Psoas muscle (tissue), 8 donors: Measurements from ENCODE around the gene CCNF. TPM values are rescaled to one million over a fixed set of nuclear protein-coding genes. Genes with fewer than 3 reads are reported as not detected.
"Not testable (repeated sequence)": the region's sequence is repeated elsewhere in the genome, so short reads cannot be mapped to it uniquely, and the experiment has no call there.

ENCODE experiments used
- ATAC-seq, 4 donors: fragments of 200-7000 bp; cut with Tn5 transposase; one replicate each; pipeline ENCODE4 v1.9.1; 2020; ENCODE audit warnings: moderate library complexity in 3 of 4, mild to moderate bottlenecking in 2 of 4
- DNase-seq, 2 donors: peaks; one replicate each; pipeline ENCODE4 v3.0.0-alpha.2; 2020
- H3K27ac ChIP-seq: fragments of 200-600 bp; one replicate; pipeline ENCODE4 v1.8.0; 2022
- H3K27me3 ChIP-seq, 3 donors: fragments of 200-600 bp in 1 of 3; one replicate each; pipeline versions ENCODE4 v1.6.1 to v1.8.0; 2013 to 2022; ENCODE audit warnings: low read length in 2 of 3, mild to moderate bottlenecking in 2 of 3, moderate library complexity in 1 of 3; ENCODE audit not compliant: insufficient read depth in 3 of 3
- H3K36me3 ChIP-seq, 2 donors: fragments of 200-600 bp in 1 of 2; one replicate each; pipeline versions ENCODE4 v1.6.1 to v1.8.0; 2013 to 2022; ENCODE audit warnings: low read depth in 1 of 2, mild to moderate bottlenecking in 1 of 2, moderate library complexity in 1 of 2; ENCODE audit not compliant: insufficient read depth in 1 of 2
- H3K4me1 ChIP-seq: fragments of 200-600 bp; one replicate; pipeline ENCODE4 v1.8.0; 2022
- H3K4me3 ChIP-seq: fragments of 200-600 bp; one replicate; pipeline ENCODE4 v1.8.0; 2022; ENCODE audit warnings: mild to moderate bottlenecking
- H3K9me3 ChIP-seq: fragments of 200-600 bp; one replicate; pipeline ENCODE4 v1.8.0; 2022
- CTCF ChIP-seq: fragments of 200-600 bp; IDR thresholded peaks from one replicate; pipeline ENCODE4 v1.8.0; 2022; ENCODE audit warnings: antibody characterized with exemption
- WGBS, 3 donors: extraction: QIAGEN DNeasy Blood & Tissue Kit; methylation state at CpG; one replicate each; pipeline versions ENCODE4 v1.1.6 to v1.1.7; 2013; 5-methylcytosine and 5-hydroxymethylcytosine counted together
- intact Hi-C, 2 donors: fragments of 100-400 bp; cut with DNase I; formaldehyde crosslinking; loops; one replicate each; pipeline versions ENCODE4 v1.11.0 to v1.14.2; 2022
- polyA plus RNA-seq, 3 donors: library from polyadenylated mRNA; stranded (reverse); fragments of 200-250 nt; gene quantifications; one replicate each; pipeline ENCODE4 v1.2.3, GENCODE V29; 2013
- total RNA-seq, 4 donors: library from RNA; stranded (reverse); fragmentation: NEBNext Ultra II Directional in 2 of 4; extraction: Animal tissue kit (Norgen Biotek cat#: 25700) in 2 of 4; gene quantifications; one replicate each; pipeline versions ENCODE4 v1.2.1 to v1.2.4, GENCODE V29; 2021 to 2023
- donor health status: healthy with polysubstance abuse.
- donor health status: DM: no; HTN: no; CAD: no; lungs with moderate emphysema.
- donor health status: Bipolar disorder and iron deficiency.
- donor health status: healthy.
- donor health status: DM: yes; HTN: yes; CAD: no.
- donor health status: DM: no; HTN: no; CAD: no.
- donor health status: DM: no; HTN: no; CAD: no.
- donor health status: DM: yes; HTN: yes; CAD: no.

CCNF gene
- total and polyA plus RNA-seq, 7 donors: 1.1 to 2.3 (median 1.7) TPM

DNA sequence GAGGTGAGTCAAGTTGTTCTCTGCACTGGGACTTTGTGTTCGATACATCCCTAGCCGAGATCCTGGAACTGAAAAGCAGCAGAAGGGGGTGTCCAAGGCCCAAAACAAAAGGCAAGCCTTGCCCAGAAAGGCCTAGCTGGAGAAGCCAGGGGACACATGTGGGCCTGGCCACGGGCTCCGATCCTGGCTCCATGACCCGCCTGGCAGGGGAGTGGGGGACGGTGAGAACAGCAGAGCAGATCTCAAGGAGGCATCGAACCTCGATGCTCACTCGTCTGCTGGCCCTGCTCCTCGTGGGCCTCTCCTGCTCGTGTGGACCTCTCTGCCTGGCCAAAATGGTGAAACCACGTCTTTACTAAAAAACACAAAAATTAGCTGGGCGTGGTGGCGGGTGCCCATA, 8.9 kb downstream of the CCNF start:
- Histone ChIP-seq H3K36me3 (peaks cover 0 to 28% of the 10 kb centered on the region in 2 donors), H3K27me3 (no peaks in the 10 kb centered on the region), H3K4me3 (no peak overlapping the region), H3K4me1 (no peaks in the 10 kb centered on the region), H3K9me3 (no peaks in the 10 kb centered on the region), H3K27ac (no peak overlapping the region)
- ATAC-seq (no peak), DNase-seq (peak in 1 of 2 donors; percentile 24)
- intact Hi-C loops: no loop called here
- 93 to 97% (median 93%) methylated on average over 14 of the region's 14 CpGs for WGBS, 3 donors
- TF ChIP-seq CTCF: no peak

- intact Hi-C loops: no loop called here
- no peaks in the 10 kb centered on the region for H3K27me3 ChIP-seq
- no peak for TF ChIP-seq CTCF
- ATAC-seq (no peak), DNase-seq (peak in 1 of 2 donors; percentile 35)
- WGBS, 3 donors: 95 to 98% (median 97%) methylated on average over 11 of the region's 11 CpGs
- no peaks in the 10 kb centered on the region for H3K9me3 ChIP-seq
- peaks cover 0 to 27% of the 10 kb centered on the region in 2 donors for H3K36me3 ChIP-seq
- no peak overlapping the region for H3K4me3 ChIP-seq
- no peaks in the 10 kb centered on the region for H3K4me1 ChIP-seq
- H3K27ac ChIP-seq: no peak overlapping the region
Observed at GRCh38 chr16:2439598-2439997, 10.4 kb downstream of the CCNF start.

GRCh38 chr16:2441143-2441804, 12.0 kb downstream of the CCNF start:
- H3K9me3 ChIP-seq, ATAC-seq, intact Hi-C loops, H3K27me3 ChIP-seq, H3K4me1 ChIP-seq, H3K4me3 ChIP-seq, H3K27ac ChIP-seq: not testable (repeated sequence)
- whole genome bisulfite sequencing, 3 donors: 83 to 95% (median 91%) methylated on average over 14 to 15 of the region's 15 CpGs
- peaks cover 0 to 33% of the 10 kb centered on the region in 2 donors for H3K36me3 ChIP-seq
- DNase-seq: peak in 1 of 2 donors; percentile 5

DNA sequence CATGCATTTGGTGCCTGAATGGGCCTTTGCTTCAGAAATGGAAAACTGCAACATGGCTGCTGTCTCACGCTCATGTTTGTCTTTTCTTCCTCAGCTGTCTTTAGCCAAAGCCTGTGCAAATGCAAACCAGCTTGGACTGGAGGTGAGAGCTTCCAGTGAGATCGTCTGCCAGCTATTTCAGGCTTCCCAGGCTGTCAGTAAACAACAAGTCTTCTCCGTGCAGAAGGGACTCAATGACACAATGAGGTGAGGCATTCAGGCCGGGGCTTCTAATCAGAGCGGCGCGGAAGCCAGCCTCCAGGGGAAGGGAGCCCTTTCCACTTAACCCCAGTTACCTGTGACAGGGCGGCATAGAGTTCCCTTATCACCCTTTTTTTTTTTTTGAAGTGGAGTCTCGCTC, 14.3 kb downstream of the CCNF start:
- H3K4me1 ChIP-seq: no peaks in the 10 kb centered on the region
- no peaks in the 10 kb centered on the region for H3K9me3 ChIP-seq
- 71 to 80% (median 73%) methylated on average over 8 to 9 of the region's 9 CpGs for WGBS, 3 donors
- H3K27me3 ChIP-seq: no peaks in the 10 kb centered on the region
- no peak overlapping the region for H3K4me3 ChIP-seq
- H3K27ac ChIP-seq: peak overlapping the region; percentile 36
- no peak for TF ChIP-seq CTCF
- DNase-seq: no peak
- ATAC-seq: peak in 2 of 4 donors; percentile 19 to 21
- intact Hi-C loops: no loop called here
- peaks cover 0 to 17% of the 10 kb centered on the region in 2 donors for H3K36me3 ChIP-seq

DNA sequence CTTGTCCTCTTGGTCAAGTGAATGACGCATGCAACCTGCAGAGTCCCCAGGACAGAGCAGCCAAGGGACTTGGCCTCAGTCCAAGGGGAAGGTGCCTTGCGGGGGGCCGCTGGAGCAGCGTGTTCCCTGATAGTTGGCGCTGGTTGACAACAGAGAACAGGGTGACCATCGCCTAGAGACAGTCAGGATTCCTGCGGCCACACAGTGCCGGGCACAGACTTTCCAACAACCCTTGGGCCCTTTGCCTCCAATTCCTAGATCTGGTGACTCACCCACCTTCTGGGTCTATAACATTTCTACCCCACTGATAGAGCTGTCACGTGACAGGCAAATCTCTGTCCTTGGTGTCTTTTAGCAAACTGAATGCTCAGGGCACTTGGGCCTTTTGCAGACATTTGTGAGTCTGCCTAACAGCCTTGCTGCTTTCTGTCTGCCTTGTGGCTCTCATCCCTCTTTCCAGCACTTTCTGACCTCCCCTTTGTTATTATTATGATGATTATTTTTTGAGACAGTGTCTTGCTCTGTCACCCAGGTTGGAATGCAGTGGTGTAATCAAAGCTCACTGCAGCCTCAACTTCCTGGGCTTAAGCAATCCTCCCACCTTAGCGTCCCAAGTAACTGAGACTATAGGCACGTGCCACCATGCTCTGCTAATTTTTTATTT, 18.8 kb downstream of the CCNF start:
- Histone ChIP-seq H3K4me3 (no peak overlapping the region), H3K36me3 (peaks cover 0 to 22% of the 10 kb centered on the region in 2 donors), H3K9me3 (no peaks in the 10 kb centered on the region), H3K4me1 (no peaks in the 10 kb centered on the region), H3K27me3 (no peaks in the 10 kb centered on the region), H3K27ac (no peak overlapping the region)
- no peak for DNase-seq
- WGBS, 3 donors: 92 to 94% (median 94%) methylated on average over 11 of the region's 11 CpGs
- TF ChIP-seq CTCF: no peak
- no peak for ATAC-seq
- intact Hi-C loops: no loop called here
